WTC11 (cell line): ENCODE results near the gene ULK4.

ENCODE experiments used
- CDX4 ChIP-seq: fragments of 250-450 bp; sonication (Bioruptor Pico); IDR thresholded peaks from 2 replicates; pipeline ENCODE4 v1.9.0; 2021; ENCODE audit warnings: moderate library complexity, mild to moderate bottlenecking, inconsistent platforms, borderline replicate concordance
- CTCF ChIP-seq: fragments of 200-600 bp; IDR thresholded peaks from 2 replicates; pipeline ENCODE4 v1.8.0; 2022; ENCODE audit warnings: antibody characterized with exemption
- ELF4 ChIP-seq: sonication (generic); formaldehyde crosslinking; IDR thresholded peaks from 2 replicates; pipeline ENCODE4 v1.8.1; 2022; ENCODE audit warnings: low read depth, mild to moderate bottlenecking, moderate library complexity, missing genetic modification reagents
- ETV6 ChIP-seq: sonication (generic); formaldehyde crosslinking; IDR thresholded peaks from 2 replicates; pipeline ENCODE4 v1.8.1; 2022; ENCODE audit warnings: mild to moderate bottlenecking, missing genetic modification reagents
- FOXJ3 ChIP-seq: sonication (generic); formaldehyde crosslinking; IDR thresholded peaks from 2 replicates; pipeline ENCODE4 v1.9.0; 2021; ENCODE audit warnings: missing genetic modification reagents, mild to moderate bottlenecking, borderline replicate concordance
- FOXK1 ChIP-seq: sonication (generic); formaldehyde crosslinking; IDR thresholded peaks from 2 replicates; pipeline ENCODE4 v1.8.0; 2022; ENCODE audit warnings: mild to moderate bottlenecking, moderate library complexity, missing genetic modification reagents
- MAX ChIP-seq: sonication (generic); formaldehyde crosslinking; IDR thresholded peaks from 2 replicates; pipeline ENCODE4 v1.8.0; 2022; ENCODE audit warnings: mild to moderate bottlenecking, missing genetic modification reagents
- PRDM15 ChIP-seq: sonication (generic); formaldehyde crosslinking; IDR thresholded peaks from 2 replicates; pipeline ENCODE4 v1.8.0; 2022; ENCODE audit warnings: missing genetic modification reagents
- SP1 ChIP-seq: sonication (generic); formaldehyde crosslinking; conservative IDR thresholded peaks from 2 replicates; pipeline ENCODE4 v1.8.1; 2022; ENCODE audit warnings: missing genetic modification reagents
- TEAD1 ChIP-seq: sonication (generic); formaldehyde crosslinking; IDR thresholded peaks from 2 replicates; pipeline ENCODE4 v1.8.0; 2022; ENCODE audit warnings: mild to moderate bottlenecking, missing genetic modification reagents
- USF2 ChIP-seq: sonication (generic); formaldehyde crosslinking; IDR thresholded peaks from 2 replicates; pipeline ENCODE4 v1.8.1; 2023; ENCODE audit warnings: mild to moderate bottlenecking, missing genetic modification reagents, moderate library complexity
- ZNF281 ChIP-seq: sonication (generic); formaldehyde crosslinking; IDR thresholded peaks from 2 replicates; pipeline ENCODE4 v1.8.0; 2023; ENCODE audit warnings: mild to moderate bottlenecking, missing genetic modification reagents

- no peak for TF ChIP-seq ELF4 (CRISPR knock-in tag)
- TF ChIP-seq CTCF = no peak
- TF ChIP-seq PRDM15 = no peak
- no peak for TF ChIP-seq FOXJ3 (CRISPR knock-in tag)
- no peak for TF ChIP-seq FOXK1 (CRISPR knock-in tag)
- no peak for TF ChIP-seq ZNF281 (CRISPR knock-in tag)
- TF ChIP-seq MAX (CRISPR knock-in tag) = no peak
- no peak for TF ChIP-seq ETV6 (CRISPR knock-in tag)
- TF ChIP-seq TEAD1 (CRISPR knock-in tag) = no peak
- TF ChIP-seq SP1 = no peak
- no peak for TF ChIP-seq CDX4 (CRISPR knock-in tag)
- TF ChIP-seq USF2 (CRISPR knock-in tag) = no peak
These were observed 457.8 kb downstream of the ULK4 start for GRCh38 chr3:41503998-41504623.
